NCI-H226 (cell line): ENCODE data around the gene ZNF740.
"Not testable (repeated sequence)": the region's sequence is repeated elsewhere in the genome, so short reads cannot be mapped to it uniquely, and the experiment has no call there.

ENCODE experiments used
- DNase-seq: peaks from one replicate; pipeline ENCODE4 v3.0.0-alpha.2; 2015

ZNF740 gene

DNA sequence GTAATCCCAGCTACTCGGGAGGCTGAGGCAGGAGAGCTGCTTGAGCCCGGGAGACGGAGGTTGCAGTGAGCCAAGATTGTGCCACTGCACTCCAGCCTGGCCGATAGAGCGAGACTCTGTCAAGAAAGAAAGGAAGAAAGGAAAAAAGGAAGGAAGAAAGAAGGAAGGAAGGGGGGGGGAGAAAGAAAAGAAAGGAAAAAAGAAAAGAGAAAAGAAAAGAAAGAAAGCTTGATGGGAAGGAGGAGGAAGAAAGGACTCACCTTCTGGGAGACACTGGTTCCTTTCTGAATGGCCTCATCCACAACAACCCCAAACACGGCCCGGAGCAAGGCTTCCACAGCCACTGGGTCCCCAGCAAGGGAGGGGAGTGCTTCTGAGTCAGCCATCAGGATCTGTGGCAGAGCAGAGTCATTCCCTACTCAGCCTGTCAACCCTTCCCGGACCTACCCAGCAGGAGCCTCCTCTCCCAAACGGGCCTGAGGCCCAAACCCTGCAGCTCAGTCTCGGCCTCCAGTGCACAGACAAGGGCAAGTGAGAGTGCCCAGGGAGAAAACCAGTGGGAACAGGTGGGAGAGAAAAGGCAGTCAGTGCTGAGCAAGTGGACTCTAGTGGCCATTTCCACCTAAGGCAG lies 7.3 kb upstream of the ZNF740 start:
- DNase-seq = peak; percentile 37

DNA sequence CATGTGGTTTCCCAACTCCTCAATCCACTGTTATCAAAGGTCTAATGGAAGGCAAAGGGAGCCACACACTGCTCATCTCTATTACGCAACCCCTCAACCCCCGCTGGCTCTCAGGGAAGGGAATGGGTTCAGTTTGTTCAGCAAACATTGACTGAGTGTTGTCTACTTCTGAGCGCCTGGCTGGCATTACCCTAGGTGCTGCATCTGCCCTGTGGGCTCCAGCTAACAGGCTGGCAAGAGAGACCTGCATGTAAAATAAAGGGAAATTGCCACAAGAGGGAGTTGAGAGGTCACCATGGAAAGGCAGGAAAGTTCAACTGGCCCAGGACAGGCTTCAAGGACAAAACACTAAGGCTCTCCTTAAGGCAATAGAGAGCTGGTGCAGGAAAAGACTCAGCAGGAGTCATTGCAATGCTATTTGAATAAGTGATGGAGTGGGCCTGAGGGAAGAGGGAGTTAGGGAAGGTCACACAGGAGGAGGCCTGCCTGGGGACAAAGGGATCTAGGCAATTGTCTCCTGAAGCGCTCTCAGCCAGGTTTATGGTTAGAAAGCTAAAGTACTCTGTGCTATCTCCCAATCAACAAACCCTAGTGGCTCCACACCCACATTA lies 5.5 kb upstream of the ZNF740 start:
- DNase-seq = peak; percentile 64

DNA sequence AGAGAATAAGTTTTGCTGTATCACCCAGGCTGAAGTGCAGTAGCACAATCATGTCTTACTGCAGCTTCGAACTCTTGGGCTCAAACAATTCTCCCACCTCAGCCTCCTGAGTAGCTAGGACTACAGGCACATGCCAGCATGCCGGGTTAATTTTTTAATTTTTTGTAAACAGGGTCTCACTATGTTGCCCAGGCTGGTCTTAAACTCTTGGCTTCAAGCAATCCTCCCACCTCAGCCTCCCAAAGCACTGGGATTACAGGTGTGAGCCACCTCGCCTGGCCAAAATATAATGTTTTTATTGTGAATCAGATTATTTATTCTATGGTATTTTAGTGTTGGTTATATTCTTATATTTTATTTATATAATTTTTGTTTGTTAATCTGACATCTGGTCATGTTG lies 3.8 kb upstream of the ZNF740 start:
- no peak for DNase-seq

DNA sequence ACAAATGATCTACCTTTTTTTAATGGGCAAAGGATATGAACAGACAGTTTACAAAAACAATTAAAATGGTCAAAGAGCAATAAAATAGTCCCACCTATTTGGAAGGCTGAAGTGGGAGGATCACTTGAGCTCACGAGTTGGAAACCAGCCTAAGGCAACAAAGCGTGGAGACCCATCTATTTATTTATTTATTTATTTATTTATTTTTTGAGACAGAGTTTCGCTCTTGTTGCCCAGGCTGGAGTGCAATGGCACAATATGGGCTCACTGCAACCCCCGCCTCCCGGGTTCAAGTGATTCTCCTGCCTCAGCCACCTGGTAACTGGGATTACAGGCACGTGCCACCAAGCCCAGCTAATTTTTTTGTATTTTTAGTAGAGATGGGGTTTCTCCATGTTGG lies 3.1 kb upstream of the ZNF740 start:
- DNase-seq = not testable (repeated sequence)

DNA sequence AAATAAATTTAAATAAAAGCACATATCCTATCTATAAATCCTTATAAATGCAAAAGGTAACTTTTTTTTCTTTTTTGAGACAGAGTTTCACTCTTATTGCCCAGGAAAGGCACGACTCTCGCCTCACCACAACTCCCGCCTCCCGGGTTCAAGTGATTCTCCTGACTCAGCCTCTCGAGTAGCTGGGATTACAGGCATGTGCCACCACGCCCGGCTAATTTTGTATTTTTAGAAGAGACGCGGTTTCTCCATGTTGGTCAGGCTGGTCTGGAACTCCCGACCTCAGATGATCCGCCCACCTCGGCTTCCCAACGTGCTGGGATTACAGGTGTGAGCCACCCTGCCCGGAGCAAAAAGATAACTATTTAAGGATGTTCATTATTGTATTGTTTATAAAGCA lies 1.7 kb upstream of the ZNF740 start:
- DNase-seq = not testable (repeated sequence)

DNA sequence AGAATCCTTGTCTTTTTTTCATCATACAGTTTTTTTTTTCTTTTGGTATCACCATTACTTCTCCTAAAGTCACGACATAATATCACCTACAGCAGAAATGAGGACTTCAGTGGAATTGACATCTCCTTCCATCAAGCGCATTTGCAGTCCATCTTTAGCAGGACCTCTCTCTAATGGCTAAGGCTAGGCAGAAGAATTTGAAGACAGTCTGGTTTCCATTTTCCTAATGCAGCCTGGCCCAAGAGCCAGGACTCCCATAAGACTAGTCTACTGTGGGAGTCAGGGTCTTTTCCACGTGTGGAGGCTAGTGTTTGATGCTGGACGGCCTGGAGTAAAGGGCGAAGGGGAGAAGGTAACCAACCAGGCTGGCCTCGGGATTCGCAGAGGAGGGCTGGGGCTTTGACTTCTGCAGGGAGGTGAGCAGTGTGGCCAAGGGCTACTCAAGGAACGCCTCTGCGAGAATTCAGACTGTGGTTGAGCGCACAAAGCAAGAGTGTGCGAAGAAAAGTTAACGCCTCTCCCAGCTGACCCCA lies 769 bp upstream of the ZNF740 start:
- DNase-seq = no peak

DNA sequence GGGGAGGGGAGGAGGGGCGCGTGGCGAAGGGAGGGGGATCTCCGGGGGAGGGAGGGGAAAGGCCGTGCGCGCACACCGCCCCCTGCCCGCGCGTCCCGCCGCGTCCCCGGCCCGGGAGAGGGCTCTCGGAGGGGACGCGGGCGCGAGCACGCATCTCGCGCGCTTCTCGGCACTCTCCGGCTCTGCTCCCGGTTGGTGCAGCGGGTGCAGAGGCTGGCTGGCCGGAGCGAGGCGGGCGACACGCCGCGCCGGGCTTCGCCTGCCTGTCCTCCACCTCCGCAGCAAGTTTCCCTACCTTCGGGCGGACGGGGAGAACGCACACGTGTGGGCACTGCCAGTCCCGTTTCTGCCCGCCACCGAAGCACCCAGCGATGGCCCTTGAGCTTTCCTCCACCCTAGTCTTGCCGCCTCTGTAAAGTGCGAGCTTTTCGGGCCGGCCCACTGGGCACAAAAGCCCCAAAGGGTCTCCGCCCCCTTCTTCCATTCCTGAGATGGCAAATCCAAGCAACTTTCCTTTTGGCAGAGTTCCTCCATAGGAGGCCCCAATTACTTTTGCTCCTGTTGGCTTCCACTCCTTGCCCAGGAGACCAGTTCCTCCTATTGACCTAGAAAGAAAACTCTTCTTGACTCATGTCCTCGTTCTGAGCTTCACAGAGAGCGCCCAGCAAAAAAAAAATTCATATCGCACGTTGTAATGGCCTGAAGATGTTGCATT lies 566 bp downstream of the ZNF740 start:
- DNase-seq = peak; percentile 87

DNA sequence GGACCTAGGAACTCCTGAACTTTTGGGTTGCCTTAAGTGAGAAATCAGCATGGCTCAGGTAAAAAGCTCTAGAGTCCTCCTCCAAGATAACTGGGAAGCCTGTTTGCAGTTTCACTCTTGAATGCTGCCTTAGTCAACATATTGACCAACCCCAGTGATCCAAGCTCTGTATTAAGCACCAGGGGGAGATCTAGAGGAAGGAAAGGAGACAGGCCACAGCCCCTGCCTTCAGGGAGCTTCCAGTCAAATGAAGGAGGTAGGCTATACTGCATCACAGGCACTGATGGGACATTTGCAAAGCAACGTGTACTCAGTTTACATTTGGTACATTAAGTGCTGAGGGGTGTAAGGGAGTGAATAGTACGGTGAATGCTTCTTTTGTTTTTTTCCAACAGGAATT lies 1.4 kb downstream of the ZNF740 start:
- no peak for DNase-seq

DNA sequence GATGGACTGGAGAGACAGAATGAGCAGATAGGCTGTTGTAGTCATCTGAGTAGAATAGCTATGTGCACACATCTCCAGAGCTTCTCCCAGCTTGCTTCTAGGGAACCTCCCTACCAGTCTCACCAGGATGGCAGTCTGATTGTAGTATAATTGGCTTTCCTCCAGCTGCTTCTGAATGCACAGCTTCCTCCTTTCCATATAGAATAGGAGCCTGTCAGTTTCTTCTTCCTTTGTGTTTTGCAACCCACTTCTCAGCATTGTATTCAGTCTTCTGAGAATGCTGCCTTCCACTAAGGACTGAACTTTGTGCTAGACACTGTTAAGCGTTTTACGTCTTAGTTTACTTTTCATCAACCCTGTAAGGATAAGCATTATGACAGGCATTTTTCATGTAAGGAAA lies 2.4 kb downstream of the ZNF740 start:
- DNase-seq = no peak

DNA sequence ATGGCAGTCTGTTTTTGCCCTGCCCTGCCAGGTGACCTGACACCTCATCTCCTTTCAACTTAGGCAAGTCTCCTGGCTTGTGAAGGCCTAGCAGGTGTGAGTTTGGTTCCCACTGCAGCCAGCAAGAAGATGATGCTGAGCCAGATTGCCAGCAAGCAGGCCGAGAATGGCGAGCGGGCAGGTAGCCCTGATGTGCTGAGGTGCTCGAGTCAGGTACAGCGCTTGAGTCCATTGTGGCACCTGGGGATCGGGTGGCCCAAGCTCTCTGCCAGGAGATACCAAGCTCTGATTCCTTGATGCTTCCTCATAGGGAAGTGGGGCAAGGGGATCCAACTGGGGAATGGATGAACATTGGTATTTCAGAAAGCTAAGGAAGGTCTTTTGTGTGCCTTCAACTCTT lies 4.3 kb downstream of the ZNF740 start:
- DNase-seq = no peak

DNA sequence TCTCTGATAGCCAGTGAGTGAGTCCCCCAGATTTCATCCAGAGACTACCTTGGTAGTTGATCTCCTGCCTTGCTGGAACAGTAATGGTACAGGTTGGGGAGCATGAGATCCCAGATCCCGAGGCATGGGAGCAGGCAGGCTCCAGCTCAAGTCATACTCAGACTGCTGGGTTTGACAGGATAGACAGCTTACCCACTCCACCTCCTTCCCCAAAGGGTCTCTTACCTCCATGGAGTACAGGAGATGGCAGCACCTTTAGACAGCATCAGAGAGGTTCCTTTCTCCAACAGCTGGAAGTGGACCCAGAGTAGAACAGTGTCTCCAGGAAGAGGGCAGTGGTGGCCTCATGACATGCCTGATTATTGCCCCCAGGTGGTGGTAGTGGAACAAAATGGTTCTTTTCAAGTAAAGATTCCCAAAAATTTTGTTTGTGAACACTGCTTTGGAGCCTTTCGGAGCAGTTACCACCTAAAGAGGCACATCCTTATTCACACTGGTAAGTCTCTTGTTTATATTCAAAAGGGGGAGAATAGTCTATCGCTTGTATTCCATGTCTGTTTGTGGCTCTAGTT lies 5.1 kb downstream of the ZNF740 start:
- DNase-seq = no peak

DNA sequence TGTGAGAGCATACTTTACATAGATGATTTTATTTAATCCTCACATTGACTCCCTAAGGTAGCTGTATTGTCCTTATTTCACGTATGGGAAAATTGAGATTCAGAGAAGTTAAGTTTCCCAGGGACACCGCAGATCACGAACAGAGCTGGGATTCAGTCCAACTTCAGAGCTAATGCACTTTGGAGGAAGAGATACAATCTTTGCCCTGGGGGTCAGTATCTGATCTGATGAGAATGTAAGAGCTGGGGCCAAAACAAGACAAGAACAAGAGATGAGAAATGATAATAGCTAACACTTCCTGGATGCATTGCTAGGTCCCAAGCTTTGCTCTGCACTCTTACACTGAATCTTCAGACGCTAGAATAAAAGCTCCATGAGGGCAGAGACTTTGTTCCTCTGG lies 6.2 kb downstream of the ZNF740 start:
- DNase-seq = no peak

DNA sequence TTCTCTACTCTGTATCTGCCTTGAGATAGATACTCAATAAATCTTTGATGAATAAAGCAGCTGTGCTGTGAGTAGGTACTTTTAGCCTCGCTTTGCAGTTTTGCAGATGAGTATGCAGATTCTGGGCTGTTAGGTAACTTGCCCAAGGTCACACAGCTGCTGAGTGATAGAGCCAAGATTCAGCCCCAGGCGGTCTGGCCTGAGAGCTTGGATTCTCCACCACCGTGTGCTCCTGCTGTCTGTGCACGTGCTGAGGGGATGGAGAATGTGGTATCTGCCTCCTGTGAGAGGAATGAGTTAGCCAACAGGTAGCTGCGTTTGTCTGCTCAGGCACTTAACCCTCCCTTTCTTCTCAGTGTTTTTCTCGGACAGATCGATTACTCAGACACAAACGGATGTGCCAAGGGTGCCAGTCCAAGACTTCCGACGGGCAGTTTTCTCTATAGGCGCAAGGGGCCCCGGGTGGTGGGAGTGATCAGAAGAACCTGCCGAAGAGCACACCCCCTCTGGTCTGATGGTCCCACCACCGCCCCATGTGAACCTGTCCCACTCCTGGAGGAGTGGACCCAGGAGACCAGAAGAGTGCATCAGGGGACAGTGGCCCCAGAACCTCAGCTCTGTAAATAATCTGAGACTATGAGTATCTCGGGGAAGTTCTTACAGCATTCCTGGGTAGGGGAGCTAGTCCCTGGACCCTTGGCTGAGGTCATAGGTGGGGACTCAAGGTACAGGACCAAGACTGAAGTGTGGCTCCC lies 6.8 kb downstream of the ZNF740 start:
- DNase-seq = no peak

DNA sequence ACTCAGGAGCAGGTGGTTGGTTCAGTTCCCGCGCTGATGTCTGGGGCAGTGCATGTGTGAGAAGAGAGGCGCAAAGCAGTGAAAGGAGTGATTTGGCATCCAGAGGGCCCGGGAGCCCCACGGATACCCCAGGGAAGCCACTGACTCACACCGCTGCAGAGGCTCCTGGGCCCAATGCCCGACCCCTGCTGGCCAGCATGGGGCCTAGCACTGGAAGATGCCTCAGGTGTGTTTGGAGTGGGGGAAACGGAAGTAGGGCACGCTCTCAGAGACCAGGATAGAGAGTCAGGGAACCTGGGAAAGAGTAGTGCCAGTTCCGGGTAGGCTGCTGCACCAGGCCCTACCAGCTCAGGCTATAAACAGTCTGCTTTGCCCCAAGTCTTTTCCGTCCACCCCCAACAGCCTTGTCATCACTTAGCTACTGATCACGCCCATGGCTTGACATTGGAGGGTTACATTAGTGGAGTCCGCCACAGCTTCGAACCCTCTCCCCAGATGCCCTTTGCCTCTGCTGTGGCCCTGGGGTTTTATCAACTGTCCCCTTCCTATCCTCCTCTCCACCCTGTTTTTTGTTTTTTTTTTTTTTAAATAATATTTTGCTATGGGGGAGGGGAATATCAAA lies 9.7 kb downstream of the ZNF740 start:
- peak; percentile 59 for DNase-seq

DNA sequence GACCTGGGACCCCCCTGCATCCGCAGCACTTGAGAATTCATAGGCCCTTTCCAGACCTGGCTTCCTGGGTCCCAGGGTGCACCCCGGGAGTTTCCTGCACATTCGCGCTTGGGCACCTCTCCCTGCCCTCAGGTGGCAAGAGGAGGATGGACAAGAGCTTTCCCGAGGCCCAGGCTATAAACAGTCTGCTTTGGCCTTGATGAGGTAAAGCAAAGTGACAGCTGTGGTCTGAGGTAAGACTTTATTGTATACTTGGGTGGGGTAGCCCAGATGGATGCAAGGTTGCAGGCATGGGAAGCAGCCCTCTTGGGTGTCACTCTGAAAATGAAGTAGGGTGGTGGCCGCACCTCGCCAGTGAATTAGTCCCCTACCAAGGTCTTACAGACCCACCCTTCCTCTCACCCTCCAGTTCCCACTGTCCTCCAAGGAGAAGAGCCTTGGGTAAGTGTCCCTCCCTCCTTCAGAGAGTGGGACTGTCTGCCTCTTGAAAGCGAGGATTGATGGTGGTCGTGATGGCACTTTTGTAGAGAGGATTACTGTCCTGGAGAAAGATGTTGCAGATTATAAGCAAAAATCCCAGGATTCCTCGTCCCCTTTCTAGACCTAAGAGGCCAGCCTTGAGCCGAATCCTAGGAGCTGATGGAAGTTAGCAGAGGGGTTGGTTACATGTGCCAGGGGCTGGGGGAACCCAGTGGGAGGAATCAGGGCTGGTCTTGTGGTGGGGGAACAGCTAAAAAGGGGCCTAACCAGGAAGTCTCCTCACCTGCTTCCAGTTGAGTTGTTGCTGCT lies 10.8 kb downstream of the ZNF740 start:
- DNase-seq = no peak

DNA sequence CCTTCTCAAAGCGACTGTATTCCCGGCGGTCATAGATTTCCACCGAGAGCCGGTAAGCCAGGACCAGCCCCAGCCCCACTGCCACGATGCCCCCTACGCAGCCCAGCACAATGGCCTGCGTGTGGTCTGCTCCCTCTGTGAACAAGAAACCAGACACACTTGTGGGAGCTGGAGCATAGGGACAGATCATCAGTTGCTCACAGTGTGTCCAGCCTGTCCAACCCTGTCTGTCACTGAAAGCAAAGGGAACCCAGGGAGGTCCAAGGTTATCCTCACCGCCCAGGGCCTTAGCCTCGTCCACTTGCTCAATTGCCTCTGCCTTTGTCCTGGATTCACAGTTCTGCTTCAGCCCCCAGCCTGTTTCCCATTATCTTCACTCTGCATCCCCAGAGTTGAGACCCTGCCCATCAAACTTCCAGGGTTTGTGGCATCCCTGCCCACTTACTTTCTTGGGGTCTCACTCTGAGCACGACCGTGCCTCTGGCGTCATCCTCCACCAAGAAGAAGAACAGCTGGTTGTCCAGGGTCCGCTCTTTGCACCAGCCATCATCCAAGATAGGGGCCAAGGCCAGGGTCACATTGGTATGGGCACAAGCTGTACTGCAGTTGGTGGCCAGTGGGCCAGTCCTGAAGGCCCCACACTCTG lies 11.5 kb downstream of the ZNF740 start:
- no peak for DNase-seq

DNA sequence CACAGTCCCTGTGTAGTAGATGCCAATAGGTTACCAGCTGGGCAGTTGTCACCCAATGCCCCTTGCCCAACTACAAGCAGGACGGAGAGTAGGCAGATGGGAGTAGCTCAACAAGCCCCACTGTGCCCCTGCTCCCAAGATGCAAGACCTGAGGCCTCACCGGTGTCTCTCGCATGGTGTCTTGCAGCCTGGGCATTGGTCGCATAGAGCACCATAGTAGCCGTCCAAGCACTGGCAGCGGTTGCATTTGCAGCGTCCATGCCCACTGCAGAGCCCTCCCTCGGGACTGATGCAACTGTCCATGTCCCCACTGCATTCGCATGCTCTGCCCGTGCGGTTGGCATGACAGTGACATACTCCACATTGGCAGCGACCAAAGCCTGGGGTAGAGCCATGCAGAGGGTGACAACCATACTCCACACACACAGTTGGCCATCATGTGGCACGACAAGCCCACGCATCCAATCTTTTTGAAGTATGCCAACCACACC lies 12.1 kb downstream of the ZNF740 start:
- no peak for DNase-seq

DNA sequence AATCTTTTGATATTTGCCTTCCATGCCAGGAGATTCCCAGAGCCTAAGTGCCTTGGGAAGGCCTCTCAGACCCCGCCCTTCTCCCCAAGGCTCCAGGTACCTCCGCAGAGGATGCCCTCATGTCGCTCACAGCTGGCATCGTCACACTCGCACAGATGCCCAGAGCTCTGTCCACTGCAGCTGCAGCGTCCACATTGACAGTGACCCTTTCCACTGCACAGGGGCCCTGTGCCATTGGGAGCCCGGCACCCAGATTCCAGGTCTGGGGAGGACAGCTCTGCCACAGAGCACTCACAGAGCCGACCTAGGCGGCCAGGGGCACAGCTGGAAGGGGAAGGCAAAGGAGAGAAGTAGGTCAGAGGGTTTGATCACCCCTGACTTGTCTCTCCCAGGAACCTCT lies 12.5 kb downstream of the ZNF740 start:
- DNase-seq = no peak

DNA sequence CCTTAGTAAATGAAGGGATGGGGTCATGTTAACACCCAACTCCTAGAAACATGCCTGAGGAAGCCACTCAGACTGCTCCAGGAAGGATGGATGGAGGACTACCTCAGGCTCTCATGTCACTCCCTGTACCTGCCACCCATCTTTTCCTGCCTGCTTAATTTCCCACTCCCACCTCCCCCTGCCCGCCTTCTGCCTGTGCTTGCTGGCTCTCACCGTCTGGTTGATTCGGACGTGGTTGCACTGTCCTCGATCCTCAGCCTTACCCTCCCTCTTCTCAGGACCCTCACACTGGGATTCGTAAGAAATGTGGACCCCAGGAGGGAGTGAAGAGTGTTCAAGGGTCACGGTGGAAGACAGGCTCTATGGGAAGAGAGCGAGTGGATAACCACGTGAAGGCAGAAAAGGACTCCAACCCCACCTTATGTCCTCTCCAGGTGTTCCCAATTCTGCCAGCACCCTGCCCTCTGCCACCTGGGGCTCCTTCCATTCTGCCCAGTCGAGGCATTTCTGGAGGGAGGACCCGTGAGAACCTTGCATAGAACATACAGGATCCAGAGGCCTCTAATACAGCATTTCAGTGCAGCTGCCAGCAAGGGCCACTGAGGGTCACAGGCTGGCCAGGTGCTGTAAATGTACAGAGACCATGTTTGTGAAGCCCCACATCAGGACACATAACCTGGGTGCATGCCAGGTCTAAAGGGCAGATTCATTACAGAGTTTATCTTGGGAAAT lies 13.6 kb downstream of the ZNF740 start:
- DNase-seq = no peak

DNA sequence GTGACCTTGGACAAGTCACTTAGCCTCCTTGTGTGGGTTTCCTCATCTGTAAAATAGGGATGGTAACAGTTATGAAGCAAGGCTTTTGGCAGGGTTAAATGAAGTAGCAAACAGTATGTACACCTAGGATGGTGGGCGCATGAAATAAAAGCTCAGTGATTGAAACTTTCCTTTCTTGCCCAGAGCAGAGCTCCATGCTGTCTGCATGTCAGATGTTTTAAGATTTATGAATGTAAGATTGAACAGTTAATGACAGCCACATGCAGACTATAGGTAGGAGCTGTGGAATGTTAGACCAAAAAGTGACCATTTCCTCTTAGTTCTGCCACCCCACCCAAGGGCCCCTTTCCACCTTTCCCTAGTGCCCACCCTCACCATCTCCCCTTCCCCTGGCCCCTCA lies 14.5 kb downstream of the ZNF740 start:
- no peak for DNase-seq
